SU-DHL-6 (cell line): Measurements from ENCODE around the gene SEPTIN12.
"Not testable (repeated sequence)": the region's sequence is repeated elsewhere in the genome, so short reads cannot be mapped to it uniquely, and the experiment has no call there.

Experiments
- EZH2phosphoT487 ChIP-seq: fragments of 200-600 bp; sonication (generic), shearing (Covaris generic); conservative IDR thresholded peaks from 2 replicates; pipeline ENCODE4 v1.6.1; 2018; ENCODE audit warnings: mild to moderate bottlenecking, antibody characterized with exemption, low read length, moderate library complexity, mixed read lengths
- TF ChIP-seq, protein P1 (sequence below): fragments of 200-600 bp; sonication (generic); IDR thresholded peaks from one replicate; pipeline ENCODE4 v1.5.1; 2017; ENCODE audit warnings: antibody characterized with exemption, mild to moderate bottlenecking, low read length, moderate library complexity; ENCODE audit not compliant: insufficient read depth, poor library complexity, severe bottlenecking

DNA sequence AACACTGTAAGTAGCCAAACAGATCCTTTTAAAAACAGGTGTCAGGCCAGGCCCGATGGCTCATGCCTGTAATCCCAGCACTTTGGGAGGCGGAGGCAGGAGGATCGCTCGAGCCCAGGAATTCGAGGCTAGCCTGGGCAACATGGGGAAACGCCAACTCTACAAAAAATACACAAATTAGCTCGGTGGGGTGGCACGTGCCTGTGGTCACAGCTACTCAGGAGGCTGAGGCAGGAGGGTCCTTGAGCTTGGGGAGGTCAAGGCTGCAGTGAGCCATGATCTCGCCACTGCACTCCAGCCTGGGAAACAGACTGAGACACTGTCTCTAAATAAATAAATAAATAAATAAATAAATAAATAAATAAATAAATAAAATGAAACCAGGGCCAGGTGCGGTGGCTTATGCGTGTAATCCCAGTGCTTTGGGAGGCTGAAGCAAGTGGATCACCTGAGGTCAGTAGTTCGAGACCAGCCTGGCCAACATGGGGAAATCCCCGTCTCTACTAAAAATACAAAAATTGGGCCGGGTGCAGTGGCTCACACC is 3.6 kb downstream of the SEPTIN12 start:
- TF ChIP-seq, protein P1, sequence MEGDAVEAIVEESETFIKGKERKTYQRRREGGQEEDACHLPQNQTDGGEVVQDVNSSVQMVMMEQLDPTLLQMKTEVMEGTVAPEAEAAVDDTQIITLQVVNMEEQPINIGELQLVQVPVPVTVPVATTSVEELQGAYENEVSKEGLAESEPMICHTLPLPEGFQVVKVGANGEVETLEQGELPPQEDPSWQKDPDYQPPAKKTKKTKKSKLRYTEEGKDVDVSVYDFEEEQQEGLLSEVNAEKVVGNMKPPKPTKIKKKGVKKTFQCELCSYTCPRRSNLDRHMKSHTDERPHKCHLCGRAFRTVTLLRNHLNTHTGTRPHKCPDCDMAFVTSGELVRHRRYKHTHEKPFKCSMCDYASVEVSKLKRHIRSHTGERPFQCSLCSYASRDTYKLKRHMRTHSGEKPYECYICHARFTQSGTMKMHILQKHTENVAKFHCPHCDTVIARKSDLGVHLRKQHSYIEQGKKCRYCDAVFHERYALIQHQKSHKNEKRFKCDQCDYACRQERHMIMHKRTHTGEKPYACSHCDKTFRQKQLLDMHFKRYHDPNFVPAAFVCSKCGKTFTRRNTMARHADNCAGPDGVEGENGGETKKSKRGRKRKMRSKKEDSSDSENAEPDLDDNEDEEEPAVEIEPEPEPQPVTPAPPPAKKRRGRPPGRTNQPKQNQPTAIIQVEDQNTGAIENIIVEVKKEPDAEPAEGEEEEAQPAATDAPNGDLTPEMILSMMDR, result not testable (repeated sequence)
- TF ChIP-seq EZH2phosphoT487, result not testable (repeated sequence)
